Endothelial cell of umbilical vein (primary cell): Measurements from ENCODE around the gene KLRC2. TPM values are rescaled to one million over a fixed set of nuclear protein-coding genes. Genes with fewer than 3 reads are reported as not detected.

Experiments used
- BruUV-seq: library from RNA; stranded (reverse); fragments of 400-500 nt; replicated peaks from 2 replicates; lab custom pipeline; 2021; lab: Mats Ljungman, UMichigan
- CTCF ChIA-PET: fragments of 300-600, 350-600 bp; sonication (Branson Sonifier 250); formaldehyde crosslinking; loops from one replicate; lab custom pipeline; 2021; ENCODE audit warnings: antibody characterized with exemption, inconsistent platforms; lab: Charles Lee
- POLR2A ChIA-PET: fragments of 300-600, 350-600 bp; sonication (Branson Sonifier 250); formaldehyde crosslinking; loops from one replicate; lab custom pipeline; 2021; ENCODE audit warnings: antibody characterized with exemption, inconsistent platforms; lab: Charles Lee
- DNase-seq: peaks from one replicate; pipeline ENCODE4 v3.0.0-alpha.2; 2011; ENCODE audit warnings: low read depth, low spot score
- FAIRE-seq: peaks from 2 replicates; lab custom pipeline; 2011; peaks lifted over from hg19 to GRCh38; lab: Jason Lieb, UNC
- H2AFZ ChIP-seq: 2 replicates; pipeline ENCODE4 v1.6.0; 2012; ENCODE audit warnings: low read depth, low read length, control low read depth, inconsistent platforms
- H3K27ac ChIP-seq: 2 replicates; pipeline ENCODE4 v1.5.1; 2011; ENCODE audit warnings: low read depth, mild to moderate bottlenecking, control low read depth, low read length, moderate library complexity; ENCODE audit not compliant: insufficient read depth
- H3K27me3 ChIP-seq, 2 experiments: 2 replicates each; pipeline versions ENCODE4 v1.6.0 to v1.6.1; 2011; ENCODE audit warnings: low read length in 2 of 2, mixed read lengths in 1 of 2; ENCODE audit not compliant: control insufficient read depth in 2 of 2, insufficient read depth in 2 of 2
- H3K36me3 ChIP-seq, 2 experiments: 2 replicates in 1 of 2; 3 replicates in 1 of 2; pipeline ENCODE4 v1.5.1; 2011; ENCODE audit warnings: low read length in 2 of 2, mild to moderate bottlenecking in 1 of 2, moderate library complexity in 1 of 2; ENCODE audit not compliant: control insufficient read depth in 2 of 2, insufficient read depth in 2 of 2; ENCODE audit errors: extremely low read depth in 1 of 2
- H3K4me1 ChIP-seq: 3 replicates; pipeline ENCODE4 v1.5.1; 2011; ENCODE audit warnings: mild to moderate bottlenecking, low read length; ENCODE audit not compliant: control insufficient read depth, insufficient read depth; ENCODE audit errors: extremely low read depth
- H3K4me2 ChIP-seq: 2 replicates; pipeline ENCODE4 v1.6.1; 2011; ENCODE audit warnings: low read length, control low read depth, mixed read lengths; ENCODE audit not compliant: insufficient read depth
- H3K4me3 ChIP-seq, 3 experiments: fragments of 200-600 bp in 1 of 3; sonication (generic), shearing (Covaris generic) in 1 of 3; replicated peaks in 1 of 3; 2 replicates each; pipeline ENCODE4 v1.5.1; 2011 to 2016; ENCODE audit warnings: control low read depth in 3 of 3, low read length in 3 of 3, mild to moderate bottlenecking in 2 of 3, inconsistent platforms in 1 of 3, low read depth in 1 of 3, moderate library complexity in 1 of 3; ENCODE audit not compliant: insufficient read depth in 1 of 3
- H3K79me2 ChIP-seq: 2 replicates; pipeline ENCODE4 v1.6.0; 2012; ENCODE audit warnings: low read length, inconsistent platforms; ENCODE audit not compliant: control insufficient read depth, insufficient read depth
- H3K9ac ChIP-seq: replicated peaks from 2 replicates; pipeline ENCODE3; 2011; ENCODE audit warnings: low read length, control low read depth; ENCODE audit not compliant: insufficient read depth; ENCODE audit errors: extremely low read depth
- H3K9me1 ChIP-seq: replicated peaks from 3 replicates; pipeline ENCODE4 v1.6.0; 2011; ENCODE audit warnings: mild to moderate bottlenecking, low read length; ENCODE audit not compliant: control insufficient read depth, insufficient read depth; ENCODE audit errors: extremely low read depth
- H3K9me3 ChIP-seq: replicated peaks from 2 replicates; pipeline ENCODE4 v1.5.1; 2012; ENCODE audit warnings: low read length, inconsistent platforms; ENCODE audit not compliant: control insufficient read depth, insufficient read depth
- H4K20me1 ChIP-seq: replicated peaks from 2 replicates; pipeline ENCODE3; 2011; ENCODE audit warnings: mild to moderate bottlenecking, low read length; ENCODE audit not compliant: control insufficient read depth, insufficient read depth; ENCODE audit errors: extremely low read depth
- CTCF ChIP-seq, 2 donors: IDR thresholded peaks; 1 replicate in 1 of 2; 2 replicates in 1 of 2; pipeline ENCODE4 v1.5.1; 2011; ENCODE audit warnings: low read length in 2 of 2, mild to moderate bottlenecking in 2 of 2, moderate library complexity in 2 of 2, control low read depth in 1 of 2, inconsistent platforms in 1 of 2, low read depth in 1 of 2; ENCODE audit not compliant: insufficient read depth in 1 of 2; ENCODE audit errors: extremely low read depth in 1 of 2
- EZH2 ChIP-seq: IDR thresholded peaks from 2 replicates; pipeline ENCODE4 v1.6.1; 2012; ENCODE audit warnings: borderline replicate concordance, low read depth, mild to moderate bottlenecking, moderate library complexity, low read length, inconsistent platforms; ENCODE audit not compliant: severe bottlenecking
- FOS ChIP-seq: IDR thresholded peaks from 2 replicates; pipeline ENCODE4 v1.6.1; 2011; ENCODE audit warnings: mild to moderate bottlenecking, low read length, moderate library complexity, borderline replicate concordance; ENCODE audit not compliant: insufficient read depth
- GATA2 ChIP-seq: IDR thresholded peaks from 2 replicates; pipeline ENCODE4 v1.7.0; 2011; ENCODE audit warnings: low read depth, mild to moderate bottlenecking, moderate library complexity, mixed read lengths, low read length; ENCODE audit not compliant: insufficient read length, insufficient read depth
- JUN ChIP-seq: IDR thresholded peaks from 2 replicates; pipeline ENCODE4 v1.6.1; 2011; ENCODE audit warnings: borderline replicate concordance, low read depth; ENCODE audit not compliant: insufficient read length, insufficient read depth
- MAX ChIP-seq: IDR thresholded peaks from 2 replicates; pipeline ENCODE4 v1.6.1; 2011; ENCODE audit not compliant: insufficient read depth, insufficient read length
- MYC ChIP-seq: IDR thresholded peaks from one replicate; pipeline ENCODE4 v1.6.1; 2011; ENCODE audit warnings: mild to moderate bottlenecking, low read depth, low read length
- POLR2A ChIP-seq: IDR thresholded peaks from 2 replicates; pipeline ENCODE4 v1.6.1; 2012; ENCODE audit warnings: low read depth, mild to moderate bottlenecking, control low read depth, low read length
- POLR2AphosphoS5 ChIP-seq: IDR thresholded peaks from 2 replicates; pipeline ENCODE4 v1.6.1; 2012; ENCODE audit warnings: low read depth, mild to moderate bottlenecking, control low read depth, low read length, moderate library complexity; ENCODE audit not compliant: insufficient read depth
- dilution Hi-C: fragments of 300-500 bp; cut with MboI; formaldehyde crosslinking; loops from one replicate; pipeline ENCODE4 v1.15.0; 2019; ENCODE audit warnings: low sequenced_read_pairs; ENCODE audit not compliant: extremely low pct_ligation_motif_present
- intact Hi-C: fragments of 100-400 bp; cut with micrococcal nuclease; formaldehyde crosslinking; loops from one replicate; pipeline ENCODE4 v1.10.0; 2022
- polyA plus RNA-seq, 4 experiments: library from polyadenylated mRNA; depleted of rRNA in 3 of 4; stranded (reverse) in 3 of 4; unstranded in 1 of 4; fragments of >200 nt; gene quantifications; 2 replicates each; pipeline versions ENCODE4 v1.2.1 to v1.2.3, GENCODE V29; 2011 to 2012; ENCODE audit warnings: missing spikeins in 1 of 4
- total RNA-seq: library from RNA; stranded (reverse); gene quantifications from 2 replicates; pipeline ENCODE4 v1.2.3, GENCODE V29; 2021

The KLRC2 gene
- total and polyA plus RNA-seq, 2 donors (not counting 3 experiments of a cell fraction or from before 2014, with no cell fraction given) = not detected

DNA sequence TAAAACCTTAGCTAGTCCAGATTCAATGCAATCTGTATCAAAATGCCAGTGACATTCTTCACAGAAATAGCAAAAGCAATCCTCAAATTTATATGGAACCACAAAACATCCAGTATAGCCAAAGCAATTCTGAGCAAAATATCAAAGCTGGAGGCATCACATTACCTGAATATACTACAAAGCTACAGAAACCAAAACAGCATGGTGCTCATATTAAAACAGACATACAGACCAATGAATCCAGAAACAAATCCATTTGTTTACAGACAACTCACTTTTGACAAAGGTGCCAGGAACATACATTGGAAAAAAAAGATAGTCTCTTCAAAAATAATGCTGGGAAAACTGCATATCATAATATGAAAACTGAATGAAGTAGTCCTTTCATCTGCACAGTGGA lies 31.0 kb downstream of the KLRC2 start:
- FAIRE-seq = no peak
- Histone ChIP-seq H3K9me1 (no peaks in the 10 kb centered on the region), H3K4me3 (no peak overlapping the region), H3K4me1 (no peaks in the 10 kb centered on the region), H3K27me3 (no peaks in the 10 kb centered on the region), H2AFZ (no peak overlapping the region), H3K4me2 (no peak overlapping the region), H4K20me1 (no peaks in the 10 kb centered on the region), H3K9me3 (no peaks in the 10 kb centered on the region), H3K27ac (no peak overlapping the region), H3K9ac (no peak overlapping the region), H3K36me3 (no peaks in the 10 kb centered on the region), H3K79me2 (no peaks in the 10 kb centered on the region)
- DNase-seq = no peak
- TF ChIP-seq FOS = no peak
- no peak for TF ChIP-seq MAX
- no peak for TF ChIP-seq JUN
- no peak for TF ChIP-seq EZH2
- TF ChIP-seq CTCF (IDR thresholded peaks at IDR 0.05; ENCODE audit: extremely low read depth in 1 of 2, insufficient read depth in 1 of 2, low read depth in 1 of 2, low read length in 2 of 2) = no peak
- no peak for TF ChIP-seq POLR2AphosphoS5
- no peak for TF ChIP-seq GATA2
- TF ChIP-seq MYC = no peak
- TF ChIP-seq POLR2A = no peak
- POLR2A ChIA-PET = no interaction called here
- dilution Hi-C loops (no loop called here), intact Hi-C loops (no loop called here)
- no TSS peak for BruUV-seq
- CTCF ChIA-PET = interaction anchor here (1.2 kb wide), 1 partner anchor 12 kb away, joined by 3 read pairs; no protein-coding TSS in a partner anchor
